Measurements from ENCODE around the gene MANBA. TPM values are rescaled to one million over a fixed set of nuclear protein-coding genes. Genes with fewer than 3 reads are reported as not detected.

The MANBA gene
- total and polyA plus RNA-seq, 12 donors, result 8.9 to 47.7 (median 27.7) TPM

DNA sequence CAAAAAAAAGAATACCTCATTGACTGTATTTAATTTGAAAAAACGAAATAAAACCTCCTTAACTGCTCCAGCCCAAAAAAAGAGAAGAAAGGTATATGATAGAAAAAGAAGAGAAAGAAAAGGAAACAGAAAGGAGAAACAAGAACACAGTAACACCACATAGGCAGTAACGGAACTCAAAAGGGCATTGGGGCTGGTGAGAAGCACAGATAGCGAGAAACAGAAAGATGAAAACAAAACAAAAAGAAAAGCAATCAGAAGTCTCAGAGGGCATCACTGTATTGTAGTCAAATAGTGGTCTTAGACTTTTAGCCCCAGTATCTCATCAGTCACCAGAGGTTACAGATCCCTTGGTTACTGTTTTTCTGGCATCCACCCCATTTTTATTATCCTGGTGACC lies 171.0 kb downstream of the MANBA start:
- intact Hi-C loops (cut with DNase I), result loop anchor here in 2 of 10 donors (10.0 kb wide), 2 partner anchors 85 to 135 kb away; partner anchors contain the start of gene NFKB1 (in 1 of the 2)
- TF ChIP-seq, protein P1, sequence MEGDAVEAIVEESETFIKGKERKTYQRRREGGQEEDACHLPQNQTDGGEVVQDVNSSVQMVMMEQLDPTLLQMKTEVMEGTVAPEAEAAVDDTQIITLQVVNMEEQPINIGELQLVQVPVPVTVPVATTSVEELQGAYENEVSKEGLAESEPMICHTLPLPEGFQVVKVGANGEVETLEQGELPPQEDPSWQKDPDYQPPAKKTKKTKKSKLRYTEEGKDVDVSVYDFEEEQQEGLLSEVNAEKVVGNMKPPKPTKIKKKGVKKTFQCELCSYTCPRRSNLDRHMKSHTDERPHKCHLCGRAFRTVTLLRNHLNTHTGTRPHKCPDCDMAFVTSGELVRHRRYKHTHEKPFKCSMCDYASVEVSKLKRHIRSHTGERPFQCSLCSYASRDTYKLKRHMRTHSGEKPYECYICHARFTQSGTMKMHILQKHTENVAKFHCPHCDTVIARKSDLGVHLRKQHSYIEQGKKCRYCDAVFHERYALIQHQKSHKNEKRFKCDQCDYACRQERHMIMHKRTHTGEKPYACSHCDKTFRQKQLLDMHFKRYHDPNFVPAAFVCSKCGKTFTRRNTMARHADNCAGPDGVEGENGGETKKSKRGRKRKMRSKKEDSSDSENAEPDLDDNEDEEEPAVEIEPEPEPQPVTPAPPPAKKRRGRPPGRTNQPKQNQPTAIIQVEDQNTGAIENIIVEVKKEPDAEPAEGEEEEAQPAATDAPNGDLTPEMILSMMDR (IDR thresholded peaks at IDR 0.05), result no peak
- 64 to 95% methylated on average over 3 of the region's 3 CpGs for WGBS, 2 donors
- Histone ChIP-seq H3K36me3 (peaks cover 0 to 99% (median 28%) of the 10 kb centered on the region in 9 donors), H3K27me3 (no peaks in the 10 kb centered on the region), H3K4me1 (no peaks in the 10 kb centered on the region), H3K4me3 (no peak overlapping the region), H3K27ac (no peak overlapping the region), H3K9me3 (peaks cover 0 to 15% (median 0%) of the 10 kb centered on the region in 11 donors)
- ATAC-seq (no peak), DNase-seq (no peak)

DNA sequence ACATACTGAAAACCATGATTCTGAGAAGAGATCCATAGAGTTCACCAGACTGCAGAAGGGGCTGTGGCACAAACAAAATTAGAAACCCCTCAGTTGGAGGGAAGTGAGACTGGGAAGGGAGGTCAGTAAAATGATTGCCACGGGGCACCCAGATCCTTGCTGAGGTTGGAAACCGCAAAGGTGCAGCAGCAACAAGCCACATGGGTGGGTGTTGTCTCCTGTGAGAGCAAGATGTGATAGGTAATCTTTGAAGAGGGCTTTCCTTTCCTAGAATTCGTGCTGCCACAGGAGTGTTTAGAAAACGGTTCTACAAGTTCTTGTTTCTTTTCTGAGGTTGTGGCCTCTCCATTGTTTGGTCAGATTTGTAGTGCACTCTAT lies 174.1 kb downstream of the MANBA start:
- 82 to 85% methylated on average over 4 of the region's 4 CpGs for WGBS, 2 donors
- H3K4me1 ChIP-seq, result no peaks in the 10 kb centered on the region
- H3K27ac ChIP-seq, result no peak overlapping the region
- peaks cover 0 to 100% (median 54%) of the 10 kb centered on the region in 9 donors for H3K36me3 ChIP-seq
- H3K9me3 ChIP-seq, result peaks cover 0 to 12% (median 0%) of the 10 kb centered on the region in 11 donors
- DNase-seq (no peak), ATAC-seq (no peak)
- no peaks in the 10 kb centered on the region for H3K27me3 ChIP-seq
- intact Hi-C loops (cut with DNase I), result loop anchor here in 1 of 10 donors (10.0 kb wide), 1 partner anchor 82 kb away; the partner anchor contains the start of gene NFKB1
- no peak overlapping the region for H3K4me3 ChIP-seq
- TF ChIP-seq, protein P1 (IDR thresholded peaks at IDR 0.05), result no peak

DNA sequence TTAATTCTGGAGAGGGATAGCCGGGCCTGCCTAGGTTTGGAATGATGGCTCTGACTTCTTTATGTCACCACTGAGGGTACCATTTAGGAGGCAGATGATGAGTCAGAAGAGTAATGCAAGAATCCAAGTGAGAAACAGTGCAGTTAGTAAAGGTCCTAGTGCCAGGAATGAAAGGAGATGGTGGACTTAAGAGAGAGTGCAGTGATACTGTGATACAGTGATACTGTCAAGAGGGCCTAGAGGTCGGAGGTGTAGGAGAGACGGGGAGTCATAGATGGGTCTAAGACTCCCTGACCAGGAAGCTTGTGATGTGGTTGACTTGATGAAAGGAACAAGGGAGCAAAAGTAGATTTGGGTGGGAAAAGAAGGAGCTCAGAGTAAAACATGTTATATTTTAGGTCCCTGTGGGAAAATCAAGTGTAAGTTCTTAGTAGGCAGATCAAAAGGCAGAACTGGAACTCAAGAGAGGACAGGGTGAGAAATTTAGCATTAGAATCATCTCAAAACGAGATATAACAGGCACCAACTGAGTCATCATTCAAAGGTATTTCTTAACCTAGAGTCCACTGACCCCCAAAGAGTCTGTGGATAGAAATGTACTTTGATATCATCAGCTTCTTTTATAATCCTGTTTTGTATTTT lies 174.6 kb downstream of the MANBA start:
- peaks cover 0 to 100% (median 57%) of the 10 kb centered on the region in 9 donors for H3K36me3 ChIP-seq
- no peaks in the 10 kb centered on the region for H3K4me1 ChIP-seq
- no peak overlapping the region for H3K27ac ChIP-seq
- ATAC-seq (no peak), DNase-seq (no peak)
- no peak overlapping the region for H3K4me3 ChIP-seq
- no peaks in the 10 kb centered on the region for H3K27me3 ChIP-seq
- intact Hi-C loops (cut with DNase I), result loop anchor here in 1 of 10 donors (10.0 kb wide), 1 partner anchor 81 kb away; the partner anchor contains the start of gene NFKB1
- TF ChIP-seq, protein P1 (IDR thresholded peaks at IDR 0.05), result no peak
- WGBS, 2 donors, result 94% methylated on average over 4 of the region's 4 CpGs
- H3K9me3 ChIP-seq, result peaks cover 0 to 7% (median 0%) of the 10 kb centered on the region in 11 donors

DNA sequence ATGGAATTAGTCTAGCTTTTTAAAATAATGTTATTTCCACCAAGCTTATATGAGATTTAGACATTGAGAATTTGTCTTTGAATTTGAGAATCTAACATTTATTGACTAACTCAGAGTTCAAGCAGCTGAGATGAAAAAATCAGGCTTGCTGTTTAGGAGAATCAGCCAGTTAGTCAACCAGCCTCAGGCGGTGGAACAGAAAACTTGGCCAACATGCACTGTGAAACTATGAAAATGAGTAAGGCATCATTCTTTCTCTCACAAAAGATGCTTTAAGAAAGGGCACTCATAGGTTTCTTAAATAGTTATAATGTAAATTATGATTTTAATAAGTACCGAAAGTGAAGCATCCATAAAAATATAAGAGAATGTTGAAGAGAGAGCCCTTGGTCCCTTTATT lies 175.4 kb downstream of the MANBA start:
- no peaks in the 10 kb centered on the region for H3K27me3 ChIP-seq
- no peaks in the 10 kb centered on the region for H3K4me1 ChIP-seq
- WGBS, 2 donors, result 97 to 98% methylated on average over 2 of the region's 2 CpGs
- no peaks in the 10 kb centered on the region for H3K9me3 ChIP-seq
- H3K4me3 ChIP-seq, result no peak overlapping the region
- TF ChIP-seq, protein P1 (IDR thresholded peaks at IDR 0.05), result no peak
- intact Hi-C loops (cut with DNase I), result loop anchor here in 1 of 10 donors (10.0 kb wide), 1 partner anchor 81 kb away; the partner anchor contains the start of gene NFKB1
- no peak overlapping the region for H3K27ac ChIP-seq
- DNase-seq (no peak), ATAC-seq (no peak)
- peaks cover 0 to 100% (median 65%) of the 10 kb centered on the region in 9 donors for H3K36me3 ChIP-seq

Measured in heart right ventricle (tissue), 16 donors.